ENCODE measurements around the gene RGMA.
"Not testable (repeated sequence)": the region's sequence is repeated elsewhere in the genome, so short reads cannot be mapped to it uniquely, and the experiment has no call there.

The RGMA gene

DNA sequence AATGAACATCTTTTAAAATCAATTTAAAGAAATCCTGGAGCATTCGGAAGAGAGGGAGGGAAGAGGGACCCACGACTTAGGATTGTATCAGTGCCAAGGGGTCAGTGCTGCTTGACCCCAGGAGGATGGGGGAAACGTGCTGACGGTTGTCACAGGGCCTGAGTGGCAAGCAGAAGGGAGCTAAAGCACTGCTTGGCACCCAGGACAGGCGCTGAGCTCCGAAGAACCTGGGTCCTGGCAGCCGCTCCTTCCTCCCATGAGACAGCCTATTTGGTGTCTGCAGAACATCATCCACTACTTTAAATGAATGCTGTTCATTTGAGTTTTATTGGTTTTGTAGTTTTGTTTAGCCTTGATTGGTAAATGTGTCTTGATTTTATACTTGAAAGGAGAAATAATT is 54.5 kb downstream of the RGMA start:
- no peak for DNase-seq (ENCODE audit: low read depth in 2 of 2)

DNA sequence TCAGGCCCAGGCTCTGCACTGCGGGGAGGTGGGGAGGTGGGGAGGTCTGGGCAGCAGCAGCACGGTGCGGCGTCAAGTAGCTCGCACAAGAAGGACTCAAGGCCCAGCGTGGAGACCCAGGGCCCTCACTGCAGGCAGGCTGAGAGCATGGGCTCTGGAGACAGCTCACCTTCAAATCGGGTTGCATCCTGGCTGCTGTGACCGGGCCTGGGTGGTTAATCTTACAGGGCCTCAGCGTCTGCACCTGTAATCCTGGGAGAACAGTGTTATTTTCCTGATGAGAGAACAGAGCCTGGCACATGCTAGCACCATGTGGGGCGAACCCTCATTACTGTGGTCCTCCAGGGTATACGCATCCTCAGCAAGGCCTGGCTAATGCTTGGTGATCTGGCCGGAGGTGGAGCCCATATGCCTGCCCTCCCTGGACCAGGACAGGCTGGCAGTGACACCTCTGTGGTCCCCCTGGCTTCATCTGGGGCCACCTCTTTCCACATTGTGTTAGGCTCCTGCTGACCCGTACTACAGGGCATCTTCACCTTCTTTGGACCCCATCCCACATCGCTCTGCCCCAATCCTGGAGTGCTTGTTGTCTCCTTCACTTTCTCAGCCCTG is 55.5 kb downstream of the RGMA start:
- no peak for DNase-seq (ENCODE audit: low read depth in 2 of 2)

DNA sequence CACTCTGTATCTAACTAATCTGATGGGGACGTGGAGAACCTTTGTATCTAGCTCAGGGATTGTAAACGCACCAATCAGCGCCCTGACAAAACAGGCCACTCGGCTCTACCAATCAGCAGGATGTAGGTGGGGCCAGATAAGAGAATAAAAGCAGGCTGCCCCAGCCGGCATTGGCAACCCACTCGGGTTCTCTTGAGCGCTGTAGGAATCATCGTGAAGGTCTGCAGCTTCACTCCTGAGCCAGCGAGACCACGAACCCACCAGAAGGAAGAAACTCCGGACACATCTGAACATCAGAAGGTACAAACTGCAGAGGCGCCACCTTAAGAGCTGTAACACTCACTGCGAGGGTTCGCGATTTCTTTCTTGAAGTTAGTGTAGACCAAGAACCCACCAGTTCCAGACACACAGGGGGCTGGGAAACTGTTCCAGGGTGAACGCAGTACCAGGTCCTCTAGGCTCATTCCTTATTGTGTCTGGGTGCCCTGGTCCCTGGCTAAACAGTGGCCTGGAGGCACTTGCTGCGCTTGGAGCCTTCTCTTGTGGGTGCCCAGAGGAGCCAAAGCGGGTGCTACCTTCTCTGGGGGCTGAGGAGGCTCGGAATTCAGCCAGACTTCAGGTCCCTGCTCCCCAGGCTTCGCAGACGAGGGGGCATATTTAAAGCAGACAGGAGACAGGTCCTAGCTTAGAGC is 56.4 kb downstream of the RGMA start:
- DNase-seq (ENCODE audit: low read depth in 2 of 2) = not testable (repeated sequence)

DNA sequence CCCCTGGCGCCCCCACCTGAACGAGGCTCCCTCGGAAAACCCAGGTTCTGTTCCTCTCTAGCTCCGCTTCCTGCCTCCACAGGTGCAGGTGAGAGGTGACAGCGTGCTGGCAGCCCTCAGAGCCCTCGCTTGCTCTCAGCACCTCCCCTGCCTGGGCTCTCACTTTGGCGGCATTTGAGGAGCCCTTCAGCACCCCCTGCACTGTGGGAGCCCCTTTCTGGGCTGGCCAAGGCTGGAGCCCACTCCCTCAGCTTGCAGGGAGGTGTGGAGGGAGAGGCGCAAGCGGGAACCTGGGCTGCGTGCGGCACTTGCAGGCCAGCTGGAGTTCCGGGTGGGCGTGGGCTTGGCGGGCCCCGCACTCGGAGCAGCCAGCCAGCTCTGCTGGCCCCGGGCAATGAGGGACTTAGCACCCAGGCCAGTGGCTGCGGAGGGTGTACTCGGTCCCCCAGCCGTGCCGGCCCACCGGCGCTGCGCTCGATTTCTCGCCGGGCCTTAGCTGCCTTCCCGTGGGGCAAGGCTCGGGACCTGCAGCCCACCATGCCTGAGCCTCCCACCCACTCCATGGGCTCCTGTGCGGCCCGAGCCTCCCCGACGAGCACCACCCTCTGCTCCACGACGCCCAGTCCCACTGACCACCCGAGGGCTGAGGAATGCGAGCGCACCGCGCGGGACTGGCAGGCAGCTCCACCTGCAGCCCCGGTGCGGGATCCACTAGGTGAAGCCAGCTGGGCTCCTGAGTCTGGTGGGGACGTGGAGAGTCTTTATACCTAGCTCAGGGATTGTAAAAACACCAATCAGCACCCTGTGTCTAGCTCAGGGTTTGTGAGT is 57.2 kb downstream of the RGMA start:
- DNase-seq (ENCODE audit: low read depth in 2 of 2) = not testable (repeated sequence)

DNA sequence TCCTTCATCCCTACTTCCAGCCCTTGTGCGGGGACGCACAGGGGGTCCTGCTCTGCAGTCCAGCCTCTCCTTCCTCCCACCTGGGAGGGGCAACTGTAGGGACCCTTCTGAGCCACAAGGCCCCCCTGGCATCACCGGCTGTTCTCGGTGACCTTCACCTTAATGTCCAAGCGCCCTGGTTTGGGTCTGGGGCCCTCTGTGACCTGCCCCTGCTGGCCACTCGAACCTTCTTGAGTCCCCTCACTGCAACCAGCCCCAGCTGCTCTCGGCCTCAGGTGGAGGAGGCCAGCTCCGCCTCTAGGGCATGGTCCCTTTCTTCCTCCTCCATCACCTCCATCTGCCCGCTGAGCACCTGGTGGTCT is 57.9 kb downstream of the RGMA start:
- no peak for DNase-seq (ENCODE audit: low read depth in 2 of 2)

DNA sequence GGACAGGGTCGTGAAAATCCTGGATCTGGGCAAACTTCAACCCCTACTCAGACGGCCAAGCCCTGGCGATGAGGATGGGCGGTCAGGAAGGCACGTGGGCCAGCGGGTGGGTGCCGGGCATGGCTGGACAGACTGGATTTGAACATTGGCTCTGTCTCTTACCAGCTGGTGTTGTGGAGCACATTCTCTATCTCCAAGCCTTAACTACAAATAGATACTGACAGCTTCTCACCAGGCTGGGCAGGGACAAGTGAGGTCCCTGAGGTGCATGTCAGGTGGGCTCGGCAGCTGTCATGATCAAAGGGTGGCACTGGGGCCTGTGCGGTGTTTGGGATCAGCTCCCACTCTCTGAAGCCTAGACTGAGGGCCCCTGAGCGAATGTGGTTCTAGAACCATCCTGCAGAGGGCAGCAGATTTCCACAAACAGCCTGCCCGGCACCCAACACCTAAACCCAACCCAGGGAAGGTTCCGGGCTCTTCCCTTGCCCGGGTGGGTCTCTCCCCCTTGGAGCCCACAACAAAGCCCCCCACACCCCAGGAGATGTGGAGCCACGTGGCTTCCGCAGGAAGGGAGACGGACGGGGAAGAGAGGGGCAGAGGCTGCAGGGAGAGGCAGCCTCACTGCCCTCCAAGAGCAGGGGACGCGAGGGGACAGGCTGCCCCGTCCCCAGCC is 58.4 kb downstream of the RGMA start:
- DNase-seq (ENCODE audit: low read depth in 2 of 2) = no peak

DNA sequence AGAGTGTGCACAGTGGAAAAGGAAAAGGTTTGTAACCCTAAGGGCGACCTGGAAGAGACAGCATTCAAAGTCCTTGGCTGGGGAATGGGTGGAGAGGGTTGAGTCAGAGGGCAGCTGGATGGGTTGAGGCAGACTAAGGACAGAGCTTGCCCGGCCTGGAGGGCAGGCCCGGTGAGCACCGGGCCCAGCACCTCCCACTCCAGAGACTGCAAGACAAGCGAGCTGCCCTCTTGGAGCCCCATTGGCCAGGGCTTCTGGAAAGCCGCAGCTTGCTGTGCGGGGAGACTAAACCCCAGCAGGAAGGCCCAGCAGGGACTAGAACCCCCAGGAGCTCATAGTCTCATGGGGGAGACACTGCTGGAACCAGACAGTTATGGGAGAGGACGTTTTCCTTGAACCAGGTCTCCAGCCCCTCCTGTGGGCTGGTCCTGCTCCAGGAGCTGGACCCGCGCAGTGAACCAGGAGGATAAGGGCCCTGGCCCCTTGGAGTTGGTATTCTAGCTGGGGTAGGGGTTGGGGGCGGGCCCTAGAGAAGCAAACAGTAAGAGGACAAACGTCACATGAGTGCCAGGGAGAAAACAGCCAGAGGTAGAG is 59.1 kb downstream of the RGMA start:
- no peak for DNase-seq (ENCODE audit: low read depth in 2 of 2)

DNA sequence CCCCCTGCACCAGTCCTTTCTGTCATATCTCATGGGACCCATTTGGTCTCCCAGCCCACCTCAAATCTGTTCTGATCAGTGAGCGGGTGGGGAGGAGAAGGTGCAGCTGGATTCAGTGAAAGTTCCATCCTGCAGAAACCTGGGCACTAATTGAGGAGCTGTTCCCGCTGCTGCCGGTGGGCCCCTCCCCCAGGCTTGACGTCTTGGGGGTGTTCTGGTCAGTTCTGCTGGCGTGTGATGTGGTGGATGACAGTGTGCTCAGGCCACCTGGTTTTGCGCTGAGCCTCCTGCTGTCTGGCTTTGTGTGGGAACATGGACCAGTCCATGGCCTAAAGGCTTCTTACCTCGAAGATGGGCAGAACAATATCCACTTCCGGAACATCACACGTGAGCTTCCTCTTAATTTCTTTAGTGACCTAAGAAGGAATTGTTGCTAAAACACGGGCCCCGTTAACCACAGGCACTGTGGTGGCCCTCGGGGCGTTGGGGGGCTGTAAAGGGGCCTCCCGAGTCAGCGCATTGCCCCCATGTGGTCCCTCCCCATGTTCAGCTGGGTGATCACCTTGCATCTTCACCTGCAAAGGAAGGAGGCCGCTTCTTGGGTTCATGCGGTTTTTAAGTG is 59.7 kb downstream of the RGMA start:
- no peak for DNase-seq (ENCODE audit: low read depth in 2 of 2)

DNA sequence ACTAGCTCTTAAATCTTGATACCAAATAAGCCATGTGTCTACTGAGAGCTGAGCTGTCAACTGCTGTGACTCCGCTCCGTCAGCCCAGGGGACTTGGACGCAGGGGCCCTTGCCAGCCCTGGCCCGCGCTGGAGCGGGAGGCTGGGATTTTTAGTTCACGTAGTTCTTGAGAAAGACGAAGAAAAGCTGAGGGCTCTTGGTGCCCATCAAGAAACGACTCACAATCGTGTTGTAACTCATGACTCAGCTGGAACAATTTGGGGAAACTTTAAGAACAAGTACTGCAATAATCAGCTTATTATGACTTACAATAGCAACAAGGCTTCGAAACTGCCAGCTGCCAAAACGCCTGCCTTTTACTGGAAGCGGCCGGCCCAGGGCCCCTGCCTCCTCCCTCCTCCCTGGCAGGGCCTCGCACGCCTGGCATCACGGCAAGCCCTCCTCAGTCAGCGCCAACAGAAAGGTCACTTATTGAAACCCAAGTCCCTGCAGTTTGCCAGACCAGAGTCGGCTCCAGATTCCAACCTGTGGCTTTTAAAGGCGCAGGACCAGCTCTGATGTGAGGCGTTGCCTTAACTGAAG is 60.3 kb downstream of the RGMA start:
- peak; percentile 54 to 57 for DNase-seq (ENCODE audit: low read depth in 2 of 2)

DNA sequence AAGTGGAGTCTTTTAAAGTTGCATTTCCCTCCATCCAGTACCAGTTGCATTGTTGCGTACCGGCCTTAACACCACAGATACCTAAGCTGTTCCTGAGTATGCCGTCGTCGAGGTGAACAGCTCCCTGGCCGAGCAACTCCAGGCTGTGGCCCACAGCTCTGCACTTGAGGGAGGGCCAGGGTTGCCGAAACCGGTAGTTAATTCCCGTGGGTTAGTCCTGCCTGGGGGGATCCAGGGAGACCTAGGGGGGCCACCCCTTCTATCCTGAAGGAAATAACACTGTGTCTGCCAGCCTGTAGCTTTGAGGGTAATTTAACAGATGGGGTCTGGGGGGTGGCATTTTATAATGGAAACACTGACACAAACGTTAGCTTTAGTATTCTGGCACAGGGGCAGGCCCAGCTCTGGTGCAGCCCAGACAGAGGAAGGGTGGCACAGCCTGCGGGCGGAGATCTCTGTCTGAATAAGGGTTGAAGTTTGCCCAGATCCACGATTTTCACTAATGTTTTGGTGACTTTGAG is 60.8 kb downstream of the RGMA start:
- DNase-seq (ENCODE audit: low read depth in 2 of 2) = no peak

DNA sequence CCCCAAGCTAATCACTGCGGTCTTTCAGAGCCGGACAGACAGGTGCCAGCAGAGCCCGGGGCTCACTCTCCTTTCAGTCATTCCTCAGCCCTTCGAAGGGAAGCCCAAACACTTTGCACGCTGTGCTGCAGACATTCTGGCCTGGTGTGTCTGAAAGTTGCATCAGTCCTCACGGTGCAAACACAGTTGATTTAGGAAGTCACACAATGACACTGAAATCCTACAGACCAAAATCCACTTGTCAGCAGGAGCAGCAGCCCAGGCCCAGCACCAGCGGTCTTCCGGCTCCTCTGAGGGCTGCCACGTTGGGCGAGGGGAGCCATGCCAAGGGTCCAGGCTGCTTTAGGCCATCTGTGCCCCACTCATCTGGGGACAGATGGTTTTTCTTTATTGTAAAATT is 61.6 kb downstream of the RGMA start:
- no peak for DNase-seq (ENCODE audit: low read depth in 2 of 2)

DNA sequence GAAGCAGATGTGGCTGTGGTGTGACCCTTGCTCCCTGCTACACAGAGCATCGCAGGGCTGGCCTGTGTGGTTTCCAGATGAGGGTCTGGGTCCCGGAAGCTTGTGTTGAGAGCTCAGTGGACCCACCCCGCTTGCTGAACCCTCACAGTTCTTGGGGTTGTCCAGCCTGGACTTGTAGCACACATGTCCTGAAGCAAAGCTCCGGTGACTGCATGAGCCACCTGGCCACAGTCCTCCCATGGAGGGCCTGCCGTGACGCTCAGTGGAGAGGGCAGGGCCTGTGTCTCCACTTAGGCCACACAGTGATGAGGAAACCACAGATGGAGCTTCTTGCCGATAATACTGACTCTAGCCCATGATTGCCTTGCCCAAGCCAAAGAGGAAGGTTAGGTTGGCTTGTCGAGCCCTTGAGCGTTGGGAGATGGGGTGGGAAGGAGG is 62.6 kb downstream of the RGMA start:
- no peak for DNase-seq (ENCODE audit: low read depth in 2 of 2)

DNA sequence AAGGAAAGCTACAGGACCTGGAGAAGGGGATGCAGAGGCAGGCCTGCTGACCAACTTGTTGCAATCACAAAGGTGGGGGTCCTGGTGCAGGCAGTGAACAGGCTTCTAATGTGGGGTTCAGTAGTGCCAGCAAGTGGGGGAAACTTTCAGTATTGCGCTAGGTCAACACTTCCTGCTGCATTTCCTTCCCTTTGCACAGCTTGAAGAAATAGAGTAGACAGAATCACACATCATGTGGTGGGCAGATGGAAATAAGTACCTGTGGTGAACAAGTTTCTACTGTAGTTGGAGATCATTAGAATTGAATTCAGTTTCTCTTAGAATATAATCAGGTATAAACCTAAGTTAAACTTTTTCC is 63.4 kb downstream of the RGMA start:
- DNase-seq (ENCODE audit: low read depth in 2 of 2) = no peak

DNA sequence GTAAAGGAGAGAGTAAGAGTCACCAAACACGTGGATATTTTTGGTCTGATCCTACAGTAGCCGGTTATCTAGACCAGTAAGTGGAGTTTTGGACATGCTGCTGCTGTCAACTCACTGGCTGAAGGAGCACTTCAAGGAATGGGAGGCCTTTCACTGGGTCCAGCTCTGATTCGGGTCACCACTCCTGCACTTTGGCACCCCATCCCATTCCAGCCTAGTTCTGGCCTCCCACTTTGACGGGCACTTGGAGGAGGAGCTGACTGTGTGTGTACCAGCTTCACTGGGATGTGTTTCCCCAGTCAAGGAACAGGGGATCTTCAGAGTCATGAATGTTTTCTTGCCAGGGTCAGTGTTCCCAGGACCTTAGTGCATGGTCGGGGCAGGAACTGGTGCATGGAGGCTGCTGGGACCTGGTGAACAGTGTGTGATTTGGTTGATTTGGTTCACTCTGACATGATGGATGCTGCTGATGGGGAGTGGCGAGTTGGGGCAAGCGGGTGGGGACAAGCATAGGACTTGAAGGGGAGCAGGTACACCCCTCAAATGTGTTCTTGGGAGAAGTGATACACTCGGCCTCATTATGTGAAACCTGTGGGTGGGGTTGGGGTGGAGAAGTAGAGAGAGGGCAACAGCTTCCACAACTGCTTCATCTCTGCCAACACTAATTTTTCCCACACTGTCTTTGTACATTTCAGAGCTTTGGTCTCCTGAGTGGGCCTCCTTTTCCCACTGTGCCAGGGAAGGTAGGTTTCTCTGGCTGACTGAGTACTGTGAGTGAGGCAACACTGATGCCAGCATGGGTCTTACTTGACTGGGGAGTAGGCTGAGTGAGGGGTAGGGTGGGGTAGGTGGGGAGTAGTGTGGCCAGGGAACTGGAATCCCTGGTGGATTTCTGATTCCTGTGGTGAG is 64.0 kb downstream of the RGMA start:
- no peak for DNase-seq (ENCODE audit: low read depth in 2 of 2)

DNA sequence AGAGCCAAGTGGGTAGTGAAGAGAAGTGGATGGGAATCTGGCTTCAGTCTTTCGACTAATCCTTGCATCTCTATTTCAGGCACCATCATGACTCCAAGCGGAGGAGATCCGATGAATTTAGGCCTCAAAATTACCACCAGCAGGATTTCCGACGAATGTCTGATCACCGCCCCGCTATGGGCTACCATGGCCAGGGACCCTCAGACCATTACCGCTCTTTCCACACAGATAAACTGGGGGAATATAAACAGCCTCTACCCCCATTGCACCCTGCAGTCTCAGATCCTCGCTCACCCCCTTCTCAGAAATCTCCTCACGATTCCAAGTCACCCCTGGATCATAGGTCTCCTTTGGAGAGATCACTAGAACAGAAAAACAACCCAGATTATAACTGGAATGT is 64.7 kb downstream of the RGMA start:
- no peak for DNase-seq (ENCODE audit: low read depth in 2 of 2)

DNA sequence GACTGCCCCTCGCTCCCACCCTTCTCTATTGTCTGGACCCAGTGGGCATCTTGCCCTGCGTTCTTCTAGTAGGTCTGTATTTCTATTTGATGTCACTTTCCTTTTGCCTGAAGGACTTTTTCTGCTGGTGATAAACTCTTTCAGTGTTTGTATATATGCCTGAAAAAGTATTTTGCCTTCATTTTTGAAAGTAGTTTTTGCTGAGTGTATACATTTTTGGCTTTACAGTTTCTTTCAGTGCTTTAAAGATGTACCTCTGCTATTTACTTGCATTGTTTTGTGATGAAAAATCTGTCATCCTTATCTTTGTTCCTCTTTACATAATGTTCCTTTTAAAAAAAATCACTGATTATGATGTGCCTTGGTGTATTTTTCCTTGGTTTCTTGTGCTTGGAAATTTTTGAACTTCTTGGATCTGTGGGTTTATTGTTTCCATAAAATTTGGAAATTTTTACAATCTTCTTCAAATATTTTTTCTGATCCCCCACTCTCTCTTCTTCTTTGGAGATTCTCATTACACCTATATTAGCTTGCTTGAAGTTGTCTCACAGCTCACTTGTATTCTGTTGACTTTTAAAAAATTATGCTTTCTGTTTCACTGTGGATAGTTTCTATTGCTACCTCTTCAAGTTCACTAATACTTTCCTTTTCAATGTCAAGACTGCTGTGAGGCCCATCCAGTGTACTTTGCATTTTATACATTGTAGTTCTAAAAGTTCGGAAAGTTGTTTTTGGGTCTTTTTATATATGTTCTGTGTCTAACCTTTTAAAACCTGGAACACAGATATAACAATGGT is 67.8 kb downstream of the RGMA start:
- DNase-seq (ENCODE audit: low read depth in 2 of 2) = no peak

DNA sequence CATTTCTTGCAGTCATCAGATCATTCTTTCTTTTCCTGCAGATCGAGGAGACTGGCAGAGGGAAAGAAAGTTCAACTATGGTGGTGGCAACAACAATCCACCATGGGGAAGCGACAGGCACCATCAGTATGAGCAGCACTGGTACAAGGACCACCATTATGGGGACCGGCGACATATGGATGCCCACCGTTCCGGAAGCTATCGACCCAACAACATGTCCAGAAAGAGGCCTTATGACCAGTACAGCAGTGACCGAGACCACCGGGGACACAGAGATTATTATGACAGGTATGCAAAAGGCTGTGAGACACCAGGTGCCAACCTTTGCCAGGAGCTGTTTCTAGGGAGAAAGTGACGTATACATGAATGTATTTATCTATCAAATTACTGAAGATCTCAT is 69.0 kb downstream of the RGMA start:
- no peak for DNase-seq (ENCODE audit: low read depth in 2 of 2)

DNA sequence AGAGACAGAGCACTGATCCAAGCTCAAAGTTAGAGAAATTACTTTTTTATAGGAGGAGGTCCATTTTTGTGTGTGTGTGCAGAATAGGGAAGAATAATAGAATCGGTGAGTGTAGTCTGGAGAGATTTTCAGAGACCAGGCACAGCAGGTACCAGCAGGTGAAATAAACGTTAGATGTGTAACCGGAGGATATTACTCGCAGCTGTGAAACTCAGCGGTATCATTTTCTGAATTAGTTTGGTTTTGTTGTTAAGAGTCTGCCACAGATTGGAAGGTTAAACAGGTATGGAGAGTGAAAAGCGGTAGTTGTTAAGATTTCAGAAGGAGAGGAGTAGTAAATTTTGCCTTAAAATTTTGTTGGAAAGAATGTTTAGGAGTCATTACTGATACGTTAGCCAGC is 69.9 kb downstream of the RGMA start:
- DNase-seq (ENCODE audit: low read depth in 2 of 2) = no peak

DNA sequence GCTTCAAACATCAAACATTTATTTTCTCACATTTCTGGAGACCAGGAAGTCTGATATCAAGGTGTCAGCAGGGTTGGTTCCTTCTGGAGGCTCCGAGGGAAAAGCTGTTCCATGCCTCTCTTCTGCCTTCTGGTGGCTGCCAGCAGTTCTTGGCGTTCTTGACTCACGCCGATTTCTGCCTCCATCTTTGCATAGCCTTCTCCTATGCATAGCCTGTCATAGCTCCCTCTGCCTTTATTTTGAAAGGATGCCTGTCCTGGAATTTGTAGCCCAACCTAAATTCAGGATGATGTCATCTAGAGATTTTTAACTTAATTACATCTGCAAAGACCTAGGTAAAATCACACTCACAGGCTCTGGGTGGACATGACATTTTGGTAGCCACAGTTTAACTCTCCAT is 70.4 kb downstream of the RGMA start:
- DNase-seq (ENCODE audit: low read depth in 2 of 2) = no peak

Measured in fibroblast of skin of left quadriceps (primary cell).